Right lobe of liver (tissue), 6 donors: ENCODE data around the gene NABP2. TPM values are rescaled to one million over a fixed set of nuclear protein-coding genes. Genes with fewer than 3 reads are reported as not detected.
"Not testable (repeated sequence)": the region's sequence is repeated elsewhere in the genome, so short reads cannot be mapped to it uniquely, and the experiment has no call there.

Experiments
- ATAC-seq, 4 donors: fragments of 200-7000 bp; cut with Tn5 transposase; one replicate each; pipeline ENCODE4 v1.9.1; 2020; ENCODE audit warnings: mild to moderate bottlenecking in 4 of 4, moderate library complexity in 4 of 4
- DNase-seq, 3 donors: peaks; one replicate each; pipeline ENCODE4 v3.0.0-alpha.2; 2020
- H3K27ac ChIP-seq, 3 donors: fragments of 200-600 bp; one replicate each; pipeline ENCODE4 v1.8.0; 2022
- H3K27me3 ChIP-seq, 2 donors: fragments of 200-600 bp; one replicate each; pipeline ENCODE4 v1.8.0; 2022
- H3K36me3 ChIP-seq, 4 donors: fragments of 200-600 bp; sonication (generic) in 1 of 4; one replicate each; pipeline versions ENCODE4 v1.5.1 to v1.8.0; 2017 to 2022; ENCODE audit warnings: control low read depth in 1 of 4
- H3K4me1 ChIP-seq, 4 donors: fragments of 200-600 bp; sonication (generic) in 1 of 4; one replicate each; pipeline versions ENCODE4 v1.5.1 to v1.8.0; 2017 to 2022; ENCODE audit warnings: control low read depth in 1 of 4
- H3K4me3 ChIP-seq, 3 donors: fragments of 200-600 bp; one replicate each; pipeline ENCODE4 v1.8.0; 2022
- H3K9me3 ChIP-seq, 4 donors: fragments of 200-600 bp; sonication (generic) in 1 of 4; one replicate each; pipeline versions ENCODE4 v1.5.1 to v1.8.0; 2017 to 2022; ENCODE audit warnings: control low read depth in 1 of 4
- CTCF ChIP-seq, 4 donors: fragments of 200-600 bp in 3 of 4; fragments of 450-650 bp in 1 of 4; IDR thresholded peaks; one replicate each; pipeline versions ENCODE4 v1.5.1 to v1.8.0; 2016 to 2022; ENCODE audit warnings: antibody characterized with exemption in 4 of 4, mild to moderate bottlenecking in 2 of 4
- POLR2A ChIP-seq: fragments of 450-650 bp; IDR thresholded peaks from one replicate; pipeline ENCODE4 v1.6.1; 2017; ENCODE audit warnings: antibody characterized with exemption, mild to moderate bottlenecking
- WGBS: methylation state at CpG from one replicate; pipeline ENCODE4 v1.1.6; 2018; ENCODE audit warnings: low coverage, low lambda C conversion rate; ENCODE audit not compliant: insufficient coverage; ENCODE audit errors: missing lambda C conversion rate; 5-methylcytosine and 5-hydroxymethylcytosine counted together
- intact Hi-C, 2 donors: fragments of 100-400 bp; cut with DNase I; formaldehyde crosslinking; loops; one replicate each; pipeline versions ENCODE4 v1.11.2 to v1.14.1; 2022
- total RNA-seq, 6 experiments: library from RNA; depleted of rRNA in 2 of 6; stranded (reverse); fragments of >200 nt in 2 of 6; fragmentation: NEBNext Ultra II Directional in 3 of 6; extraction: Animal tissue kit (Norgen Biotek cat#: 25700) in 3 of 6; gene quantifications; one replicate each; pipeline versions ENCODE4 v1.1.0 to v1.2.4, GENCODE V29; 2016 to 2023
- donor health status: DM: no; HTN: yes; CAD: no.
- donor health status: DM: no; HTN: no; CAD: no.
- donor health status: DM: no; HTN: no; CAD: no.
- donor health status: DM: no; HTN: yes; CAD: no.
- donor health status: DM: no; HTN: yes; CAD: no.

NABP2 gene
- total RNA-seq, 6 experiments from 2014 or later: 10.3 to 24.3 (median 14.8) TPM

- DNase-seq (no peak), ATAC-seq (no peak)
- TF ChIP-seq POLR2A (no peak), CTCF (IDR thresholded peaks at IDR 0.05) (no peak)
- Histone ChIP-seq H3K36me3 (no peaks in the 10 kb centered on the region), H3K27ac (no peak overlapping the region), H3K27me3 (no peaks in the 10 kb centered on the region), H3K9me3 (no peaks in the 10 kb centered on the region), H3K4me1 (peaks cover 0 to 12% (median 6%) of the 10 kb centered on the region in 4 donors), H3K4me3 (no peak overlapping the region)
- intact Hi-C loops: no loop called here
These were observed 31.6 kb upstream of the NABP2 start for GRCh38 chr12:56192582-56192981.

GRCh38 chr12:56193025-56193578, 31.0 kb upstream of the NABP2 start:
- no peak overlapping the region for H3K4me3 ChIP-seq
- ATAC-seq: peak; percentile 43 to 48 (median 45)
- TF ChIP-seq POLR2A (no peak), CTCF (IDR thresholded peaks at IDR 0.05) (peak; percentile 83 to 89 (median 86))

GRCh38 chr12:56196818-56197550, 27.2 kb upstream of the NABP2 start:
- 67% methylated on average over 11 of the region's 11 CpGs for WGBS
- H3K9me3 ChIP-seq, intact Hi-C loops, H3K4me3 ChIP-seq, H3K27ac ChIP-seq, H3K36me3 ChIP-seq, H3K4me1 ChIP-seq, H3K27me3 ChIP-seq, DNase-seq: not testable (repeated sequence)
- ATAC-seq: peak in 3 of 4 donors; percentile 22 to 55 (median 29)

More at GRCh38 chr12:56193025-56193578, 31.0 kb upstream of the NABP2 start:
- Histone ChIP-seq H3K36me3 (no peaks in the 10 kb centered on the region), H3K27me3 (no peaks in the 10 kb centered on the region), H3K27ac (no peak overlapping the region), H3K9me3 (no peaks in the 10 kb centered on the region), H3K4me1 (peaks cover 0 to 10% (median 3%) of the 10 kb centered on the region in 4 donors)
- 11% methylated on average over 1 of the region's 1 CpG for WGBS
- intact Hi-C loops: no loop called here
- peak in 2 of 3 donors; percentile 46 to 82 for DNase-seq

- ATAC-seq (no peak), DNase-seq (no peak)
- Histone ChIP-seq H3K27ac (no peak overlapping the region), H3K9me3 (no peaks in the 10 kb centered on the region), H3K27me3 (no peaks in the 10 kb centered on the region), H3K36me3 (no peaks in the 10 kb centered on the region), H3K4me1 (peaks cover 0 to 7% (median 0%) of the 10 kb centered on the region in 4 donors), H3K4me3 (no peak overlapping the region)
- intact Hi-C loops: no loop called here
- TF ChIP-seq POLR2A (no peak), CTCF (IDR thresholded peaks at IDR 0.05) (no peak)
- 90% methylated on average over 3 of the region's 9 CpGs for WGBS
These were observed 26.1 kb upstream of the NABP2 start for GRCh38 chr12:56197921-56198635.

- H3K9me3 ChIP-seq: no peaks in the 10 kb centered on the region
- H3K27me3 ChIP-seq: no peaks in the 10 kb centered on the region
- intact Hi-C loops: no loop called here
- H3K27ac ChIP-seq: no peak overlapping the region
- no peak for TF ChIP-seq POLR2A
- TF ChIP-seq CTCF (IDR thresholded peaks at IDR 0.05): no peak
- ATAC-seq: no peak
- peaks cover 0 to 7% (median 0%) of the 10 kb centered on the region in 4 donors for H3K4me1 ChIP-seq
- no peak for DNase-seq
- WGBS: 70% methylated on average over 1 of the region's 1 CpG
- H3K4me3 ChIP-seq: no peak overlapping the region
- H3K36me3 ChIP-seq: no peaks in the 10 kb centered on the region
These were observed 25.3 kb upstream of the NABP2 start for GRCh38 chr12:56198836-56199235.
